A673 (cell line): ENCODE data around the gene KLHL14.

Experiments
- EZH2 ChIP-seq: fragments of 200-600 bp; sonication (generic); IDR thresholded peaks from 2 replicates; pipeline ENCODE4 v1.6.1; 2017; ENCODE audit warnings: borderline replicate concordance, low read depth, mild to moderate bottlenecking, mixed read lengths, antibody characterized with exemption, low read length; ENCODE audit not compliant: poor library complexity, severe bottlenecking
- TF ChIP-seq, protein P1 (sequence below): fragments of 300-800, 200-600 bp; sonication (generic); conservative IDR thresholded peaks from 2 replicates; pipeline ENCODE4 v1.5.1; 2017; ENCODE audit warnings: low read depth, mild to moderate bottlenecking, antibody characterized with exemption, low read length, moderate library complexity, mixed read lengths

DNA sequence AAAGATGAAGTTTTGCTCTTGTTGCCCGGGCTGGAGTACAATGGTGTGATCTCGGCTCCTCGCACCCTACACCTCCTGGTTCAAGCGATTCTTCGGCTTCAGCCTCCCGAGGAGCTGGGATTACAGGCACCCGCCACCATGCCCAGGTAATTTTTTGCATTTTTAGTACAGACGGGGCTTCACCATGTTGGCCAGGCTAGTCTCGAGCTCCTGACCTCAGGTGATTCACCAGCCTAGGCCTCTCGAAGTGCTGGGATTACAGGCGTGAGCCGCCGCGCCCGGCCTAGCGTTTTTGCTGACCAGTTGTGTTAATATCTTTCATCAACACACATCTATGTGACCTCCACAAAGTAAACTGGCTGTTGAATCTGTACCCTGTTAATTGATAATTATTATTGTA, 49.4 kb upstream of the KLHL14 start:
- TF ChIP-seq, protein P1, sequence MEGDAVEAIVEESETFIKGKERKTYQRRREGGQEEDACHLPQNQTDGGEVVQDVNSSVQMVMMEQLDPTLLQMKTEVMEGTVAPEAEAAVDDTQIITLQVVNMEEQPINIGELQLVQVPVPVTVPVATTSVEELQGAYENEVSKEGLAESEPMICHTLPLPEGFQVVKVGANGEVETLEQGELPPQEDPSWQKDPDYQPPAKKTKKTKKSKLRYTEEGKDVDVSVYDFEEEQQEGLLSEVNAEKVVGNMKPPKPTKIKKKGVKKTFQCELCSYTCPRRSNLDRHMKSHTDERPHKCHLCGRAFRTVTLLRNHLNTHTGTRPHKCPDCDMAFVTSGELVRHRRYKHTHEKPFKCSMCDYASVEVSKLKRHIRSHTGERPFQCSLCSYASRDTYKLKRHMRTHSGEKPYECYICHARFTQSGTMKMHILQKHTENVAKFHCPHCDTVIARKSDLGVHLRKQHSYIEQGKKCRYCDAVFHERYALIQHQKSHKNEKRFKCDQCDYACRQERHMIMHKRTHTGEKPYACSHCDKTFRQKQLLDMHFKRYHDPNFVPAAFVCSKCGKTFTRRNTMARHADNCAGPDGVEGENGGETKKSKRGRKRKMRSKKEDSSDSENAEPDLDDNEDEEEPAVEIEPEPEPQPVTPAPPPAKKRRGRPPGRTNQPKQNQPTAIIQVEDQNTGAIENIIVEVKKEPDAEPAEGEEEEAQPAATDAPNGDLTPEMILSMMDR, result no peak
- no peak for TF ChIP-seq EZH2
